Measurements from ENCODE around the gene ABCA7.

DNA sequence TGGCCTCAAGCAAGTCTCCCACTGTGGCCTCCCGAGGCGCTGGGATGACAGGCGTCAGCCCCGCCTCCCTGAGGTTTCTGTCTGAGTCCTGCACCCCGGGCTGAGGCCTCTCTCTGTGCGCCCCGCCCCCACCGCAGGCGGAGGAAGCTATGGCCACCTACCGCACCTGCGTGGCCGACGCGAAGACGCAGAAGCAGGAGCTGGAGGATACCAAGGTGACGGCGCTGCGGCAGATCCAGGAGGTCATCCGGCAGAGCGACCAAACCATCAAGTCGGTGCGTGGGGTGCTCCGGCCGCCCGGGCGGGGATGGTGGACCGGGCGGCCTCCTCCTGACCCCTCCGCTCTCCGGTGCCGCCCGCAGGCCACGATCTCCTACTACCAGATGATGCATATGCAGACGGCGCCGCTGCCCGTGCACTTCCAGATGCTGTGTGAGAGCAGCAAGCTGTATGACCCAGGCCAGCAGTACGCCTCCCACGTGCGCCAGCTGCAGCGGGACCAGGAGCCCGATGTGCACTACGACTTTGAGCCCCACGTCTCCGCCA, 39.7 kb downstream of the ABCA7 start:
- TF ChIP-seq CTCF (IDR thresholded peaks at IDR 0.05; ENCODE audit: low read depth, low read length, missing input control) (no peak), GABPA (IDR thresholded peaks at IDR 0.05 in 1 of 2, conservative IDR thresholded peaks at IDR 0.05 in 1 of 2) (no peak), RAD21 (IDR thresholded peaks at IDR 0.05) (no peak), YY1 (IDR thresholded peaks at IDR 0.05) (no peak), FOXA2 (IDR thresholded peaks at IDR 0.05) (no peak), MAX (IDR thresholded peaks at IDR 0.05) (no peak), SP1 (IDR thresholded peaks at IDR 0.05) (no peak)
- TF ChIP-seq, protein P1, sequence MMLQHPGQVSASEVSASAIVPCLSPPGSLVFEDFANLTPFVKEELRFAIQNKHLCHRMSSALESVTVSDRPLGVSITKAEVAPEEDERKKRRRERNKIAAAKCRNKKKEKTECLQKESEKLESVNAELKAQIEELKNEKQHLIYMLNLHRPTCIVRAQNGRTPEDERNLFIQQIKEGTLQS (IDR thresholded peaks at IDR 0.05) = no peak
